Kidney glomerular epithelial cell (primary cell): ENCODE measurements around the gene LCNL1.
A peak's percentile ranks its signal among the peaks of the same experiment; 100 is the strongest.
"Not testable (repeated sequence)": the region's sequence is repeated elsewhere in the genome, so short reads cannot be mapped to it uniquely, and the experiment has no call there.

Experiments used
- DNase-seq: peaks from one replicate; lab custom pipeline; 2025; lab: John Stamatoyannopoulos, UW

The LCNL1 gene

GRCh38 chr9:136994180-136994887 is 11.5 kb downstream of the LCNL1 start:
- DNase-seq: no peak

GRCh38 chr9:136994888-136995230 is 12.1 kb downstream of the LCNL1 start:
- DNase-seq: no peak

GRCh38 chr9:136995362-136995761 is 12.6 kb downstream of the LCNL1 start:
- no peak for DNase-seq

- DNase-seq: no peak
These were observed 13.0 kb downstream of the LCNL1 start for GRCh38 chr9:136995772-136996311.

GRCh38 chr9:136996361-136997292 is 13.8 kb downstream of the LCNL1 start, which contains the start of gene CLIC3:
Gene CLIC3 (minus strand): TSS chr9:136996568. CDS start chr9:136996543, 25 bp downstream.
- no peak for DNase-seq

GRCh38 chr9:136997371-136997770 is 14.6 kb downstream of the LCNL1 start:
- no peak for DNase-seq

GRCh38 chr9:136997830-136998234 is 15.0 kb downstream of the LCNL1 start:
- no peak for DNase-seq

- DNase-seq: peak; percentile 16
These were observed 17.6 kb downstream of the LCNL1 start for GRCh38 chr9:137000177-137000930.

- DNase-seq: no peak
These were observed 19.3 kb downstream of the LCNL1 start for GRCh38 chr9:137001857-137002645.

GRCh38 chr9:137002646-137003041 is 19.9 kb downstream of the LCNL1 start:
- no peak for DNase-seq

- DNase-seq: not testable (repeated sequence)
These were observed 21.5 kb downstream of the LCNL1 start for GRCh38 chr9:137004285-137004684.

GRCh38 chr9:137006116-137007003 is 23.6 kb downstream of the LCNL1 start:
- DNase-seq: no peak

GRCh38 chr9:137007108-137007815 is 24.5 kb downstream of the LCNL1 start:
- no peak for DNase-seq

GRCh38 chr9:137007816-137008270 is 25.1 kb downstream of the LCNL1 start:
- DNase-seq: no peak

GRCh38 chr9:137008312-137008711 is 25.5 kb downstream of the LCNL1 start:
- no peak for DNase-seq

- DNase-seq: no peak
These were observed 26.4 kb downstream of the LCNL1 start for GRCh38 chr9:137009217-137009616.

- no peak for DNase-seq
These were observed 27.3 kb downstream of the LCNL1 start for GRCh38 chr9:137009938-137010732.

GRCh38 chr9:137011156-137011555 is 28.4 kb downstream of the LCNL1 start:
- no peak for DNase-seq
